Endothelial cell of umbilical vein (primary cell): ENCODE measurements around the gene VAV3.

Experiments used
- CTCF ChIP-seq, 2 donors: IDR thresholded peaks; 1 replicate in 1 of 2; 2 replicates in 1 of 2; pipeline ENCODE4 v1.5.1; 2011; ENCODE audit warnings: low read length in 2 of 2, mild to moderate bottlenecking in 2 of 2, moderate library complexity in 2 of 2, control low read depth in 1 of 2, inconsistent platforms in 1 of 2, low read depth in 1 of 2; ENCODE audit not compliant: insufficient read depth in 1 of 2; ENCODE audit errors: extremely low read depth in 1 of 2
- FOS ChIP-seq: IDR thresholded peaks from 2 replicates; pipeline ENCODE4 v1.6.1; 2011; ENCODE audit warnings: mild to moderate bottlenecking, low read length, moderate library complexity, borderline replicate concordance; ENCODE audit not compliant: insufficient read depth
- GATA2 ChIP-seq: IDR thresholded peaks from 2 replicates; pipeline ENCODE4 v1.7.0; 2011; ENCODE audit warnings: low read depth, mild to moderate bottlenecking, moderate library complexity, mixed read lengths, low read length; ENCODE audit not compliant: insufficient read length, insufficient read depth
- POLR2A ChIP-seq: IDR thresholded peaks from 2 replicates; pipeline ENCODE4 v1.6.1; 2012; ENCODE audit warnings: low read depth, mild to moderate bottlenecking, control low read depth, low read length
- POLR2AphosphoS5 ChIP-seq: IDR thresholded peaks from 2 replicates; pipeline ENCODE4 v1.6.1; 2012; ENCODE audit warnings: low read depth, mild to moderate bottlenecking, control low read depth, low read length, moderate library complexity; ENCODE audit not compliant: insufficient read depth

- no peak for TF ChIP-seq CTCF (IDR thresholded peaks at IDR 0.05; ENCODE audit: extremely low read depth in 1 of 2, insufficient read depth in 1 of 2, low read depth in 1 of 2, low read length in 2 of 2)
- TF ChIP-seq POLR2A, result no peak
- no peak for TF ChIP-seq POLR2AphosphoS5
- TF ChIP-seq GATA2, result no peak
- TF ChIP-seq FOS, result no peak
These were observed 281.3 kb downstream of the VAV3 start for GRCh38 chr1:107683683-107684082.
